ENCODE measurements around the gene RBM42.

RBM42 gene

GRCh38 chr19:35656700-35657099 lies 27.9 kb downstream of the RBM42 start:
- no peak for DNase-seq

GRCh38 chr19:35657904-35658700 lies 29.3 kb downstream of the RBM42 start:
- no peak for DNase-seq

GRCh38 chr19:35661995-35662340 lies 33.1 kb downstream of the RBM42 start:
- DNase-seq: no peak

- DNase-seq: no peak
Observed at GRCh38 chr19:35663981-35664380, 35.1 kb downstream of the RBM42 start.

- DNase-seq: no peak
Observed at GRCh38 chr19:35665157-35665556, 36.3 kb downstream of the RBM42 start.

GRCh38 chr19:35665604-35666003 lies 36.8 kb downstream of the RBM42 start:
- no peak for DNase-seq

GRCh38 chr19:35666251-35666913 lies 37.5 kb downstream of the RBM42 start, which contains the start of gene UPK1A:
Gene UPK1A, plus strand, starts transcription at chr19:35666517. Its CDS starts 296 bp downstream, at chr19:35666813.
- no peak for DNase-seq

- no peak for DNase-seq
Observed at GRCh38 chr19:35669566-35669965, 40.7 kb downstream of the RBM42 start.

GRCh38 chr19:35669974-35670373 lies 41.1 kb downstream of the RBM42 start:
- no peak for DNase-seq

GRCh38 chr19:35670686-35671085 lies 41.9 kb downstream of the RBM42 start:
- no peak for DNase-seq

GRCh38 chr19:35671818-35672217 lies 43.0 kb downstream of the RBM42 start:
- no peak for DNase-seq

- DNase-seq: peak; percentile 52
Observed at GRCh38 chr19:35673121-35673804, 44.4 kb downstream of the RBM42 start.

GRCh38 chr19:35675589-35676140 lies 46.8 kb downstream of the RBM42 start:
- no peak for DNase-seq
